ENCODE measurements around the gene LOXL1.

The LOXL1 gene

DNA sequence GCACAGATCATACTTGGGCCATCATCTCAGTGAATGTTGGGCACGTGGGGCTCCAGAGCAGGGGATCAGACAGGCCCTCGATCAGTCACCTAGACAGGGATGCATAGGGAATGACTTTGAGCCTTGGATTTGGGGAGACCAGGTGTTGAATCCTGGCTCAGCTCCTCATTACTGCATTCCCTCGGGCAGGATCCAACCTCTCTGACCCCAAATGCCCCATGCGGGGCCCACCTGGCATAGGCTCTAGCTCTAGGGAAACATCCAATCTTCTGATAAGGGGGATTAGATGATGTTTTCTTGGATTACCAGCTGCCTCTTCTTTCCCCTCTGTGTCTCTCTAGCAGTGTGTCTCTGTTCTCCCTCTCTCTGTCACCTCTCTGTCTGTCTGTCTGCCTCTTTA is 22.7 kb downstream of the LOXL1 start:
- TF ChIP-seq TEAD4 (IDR thresholded peaks at IDR 0.05) (no peak), EGR1 (IDR thresholded peaks at IDR 0.05) (no peak), RAD21 (IDR thresholded peaks at IDR 0.05; ENCODE audit: low read depth) (no peak), FOXM1 (IDR thresholded peaks at IDR 0.05; ENCODE audit: borderline replicate concordance, low read depth) (no peak)
- TF ChIP-seq, protein P1, sequence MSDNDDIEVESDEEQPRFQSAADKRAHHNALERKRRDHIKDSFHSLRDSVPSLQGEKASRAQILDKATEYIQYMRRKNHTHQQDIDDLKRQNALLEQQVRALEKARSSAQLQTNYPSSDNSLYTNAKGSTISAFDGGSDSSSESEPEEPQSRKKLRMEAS (IDR thresholded peaks at IDR 0.05): no peak

DNA sequence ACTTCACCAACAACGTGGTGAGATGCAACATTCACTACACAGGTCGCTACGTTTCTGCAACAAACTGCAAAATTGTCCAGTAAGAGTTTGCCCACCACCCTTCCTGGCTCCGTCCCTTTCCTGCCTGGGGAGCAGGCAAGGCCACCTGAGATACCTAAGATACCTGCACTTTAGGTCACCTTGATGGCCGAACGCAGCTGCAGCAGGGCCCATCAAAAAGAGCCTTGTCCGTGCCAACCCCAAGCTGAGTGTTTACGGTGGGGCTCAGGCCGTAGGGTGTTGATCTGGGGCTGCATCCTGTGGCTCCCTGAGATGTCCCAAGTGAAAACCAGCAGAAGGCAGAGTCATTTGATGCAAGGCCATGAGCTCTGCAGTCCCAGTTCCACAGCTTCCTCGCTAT is 23.2 kb downstream of the LOXL1 start:
- no peak for TF ChIP-seq EP300 (IDR thresholded peaks at IDR 0.05; ENCODE audit: borderline replicate concordance)
- no peak for TF ChIP-seq NFIC (IDR thresholded peaks at IDR 0.05)
- no peak for TF ChIP-seq TAF1 (IDR thresholded peaks at IDR 0.05; ENCODE audit: low read depth)
- TF ChIP-seq ZBTB7A (IDR thresholded peaks at IDR 0.05; ENCODE audit: low read depth): no peak
- no peak for TF ChIP-seq YY1 (IDR thresholded peaks at IDR 0.05; ENCODE audit: low read depth)
- TF ChIP-seq RAD21 (IDR thresholded peaks at IDR 0.05; ENCODE audit: low read depth): no peak

DNA sequence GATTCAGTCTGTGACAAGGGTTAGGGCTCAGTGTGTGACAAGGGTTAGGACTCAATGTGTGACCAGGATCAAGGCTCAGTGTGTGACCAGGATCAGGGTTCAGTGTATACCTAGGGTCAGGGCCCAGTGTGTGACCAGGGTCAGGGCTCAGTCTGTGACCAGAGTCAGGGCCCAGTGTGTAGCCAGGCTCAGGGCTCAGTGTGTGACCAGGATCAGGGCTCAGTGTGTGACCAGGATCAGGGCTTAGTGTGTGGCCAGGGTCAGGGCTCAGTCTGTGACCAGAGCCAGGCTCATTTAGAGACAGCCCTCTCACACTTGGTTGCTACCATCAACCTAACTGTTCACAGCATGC is 24.2 kb downstream of the LOXL1 start:
- TF ChIP-seq ZBTB7A (IDR thresholded peaks at IDR 0.05; ENCODE audit: low read depth): no peak
- no peak for TF ChIP-seq FOXM1 (IDR thresholded peaks at IDR 0.05; ENCODE audit: borderline replicate concordance, low read depth)
- no peak for TF ChIP-seq TEAD4 (IDR thresholded peaks at IDR 0.05)
- TF ChIP-seq TAF1 (IDR thresholded peaks at IDR 0.05; ENCODE audit: low read depth): no peak
- TF ChIP-seq, protein P2, sequence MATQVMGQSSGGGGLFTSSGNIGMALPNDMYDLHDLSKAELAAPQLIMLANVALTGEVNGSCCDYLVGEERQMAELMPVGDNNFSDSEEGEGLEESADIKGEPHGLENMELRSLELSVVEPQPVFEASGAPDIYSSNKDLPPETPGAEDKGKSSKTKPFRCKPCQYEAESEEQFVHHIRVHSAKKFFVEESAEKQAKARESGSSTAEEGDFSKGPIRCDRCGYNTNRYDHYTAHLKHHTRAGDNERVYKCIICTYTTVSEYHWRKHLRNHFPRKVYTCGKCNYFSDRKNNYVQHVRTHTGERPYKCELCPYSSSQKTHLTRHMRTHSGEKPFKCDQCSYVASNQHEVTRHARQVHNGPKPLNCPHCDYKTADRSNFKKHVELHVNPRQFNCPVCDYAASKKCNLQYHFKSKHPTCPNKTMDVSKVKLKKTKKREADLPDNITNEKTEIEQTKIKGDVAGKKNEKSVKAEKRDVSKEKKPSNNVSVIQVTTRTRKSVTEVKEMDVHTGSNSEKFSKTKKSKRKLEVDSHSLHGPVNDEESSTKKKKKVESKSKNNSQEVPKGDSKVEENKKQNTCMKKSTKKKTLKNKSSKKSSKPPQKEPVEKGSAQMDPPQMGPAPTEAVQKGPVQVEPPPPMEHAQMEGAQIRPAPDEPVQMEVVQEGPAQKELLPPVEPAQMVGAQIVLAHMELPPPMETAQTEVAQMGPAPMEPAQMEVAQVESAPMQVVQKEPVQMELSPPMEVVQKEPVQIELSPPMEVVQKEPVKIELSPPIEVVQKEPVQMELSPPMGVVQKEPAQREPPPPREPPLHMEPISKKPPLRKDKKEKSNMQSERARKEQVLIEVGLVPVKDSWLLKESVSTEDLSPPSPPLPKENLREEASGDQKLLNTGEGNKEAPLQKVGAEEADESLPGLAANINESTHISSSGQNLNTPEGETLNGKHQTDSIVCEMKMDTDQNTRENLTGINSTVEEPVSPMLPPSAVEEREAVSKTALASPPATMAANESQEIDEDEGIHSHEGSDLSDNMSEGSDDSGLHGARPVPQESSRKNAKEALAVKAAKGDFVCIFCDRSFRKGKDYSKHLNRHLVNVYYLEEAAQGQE (IDR thresholded peaks at IDR 0.05; ENCODE audit: low read depth): no peak
- no peak for TF ChIP-seq EP300 (IDR thresholded peaks at IDR 0.05; ENCODE audit: borderline replicate concordance)
- TF ChIP-seq CREB1 (IDR thresholded peaks at IDR 0.05; ENCODE audit: low read depth): no peak
- TF ChIP-seq YY1 (IDR thresholded peaks at IDR 0.05; ENCODE audit: low read depth): no peak
- TF ChIP-seq, protein P3, sequence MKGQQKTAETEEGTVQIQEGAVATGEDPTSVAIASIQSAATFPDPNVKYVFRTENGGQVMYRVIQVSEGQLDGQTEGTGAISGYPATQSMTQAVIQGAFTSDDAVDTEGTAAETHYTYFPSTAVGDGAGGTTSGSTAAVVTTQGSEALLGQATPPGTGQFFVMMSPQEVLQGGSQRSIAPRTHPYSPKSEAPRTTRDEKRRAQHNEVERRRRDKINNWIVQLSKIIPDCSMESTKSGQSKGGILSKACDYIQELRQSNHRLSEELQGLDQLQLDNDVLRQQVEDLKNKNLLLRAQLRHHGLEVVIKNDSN (IDR thresholded peaks at IDR 0.05): no peak

DNA sequence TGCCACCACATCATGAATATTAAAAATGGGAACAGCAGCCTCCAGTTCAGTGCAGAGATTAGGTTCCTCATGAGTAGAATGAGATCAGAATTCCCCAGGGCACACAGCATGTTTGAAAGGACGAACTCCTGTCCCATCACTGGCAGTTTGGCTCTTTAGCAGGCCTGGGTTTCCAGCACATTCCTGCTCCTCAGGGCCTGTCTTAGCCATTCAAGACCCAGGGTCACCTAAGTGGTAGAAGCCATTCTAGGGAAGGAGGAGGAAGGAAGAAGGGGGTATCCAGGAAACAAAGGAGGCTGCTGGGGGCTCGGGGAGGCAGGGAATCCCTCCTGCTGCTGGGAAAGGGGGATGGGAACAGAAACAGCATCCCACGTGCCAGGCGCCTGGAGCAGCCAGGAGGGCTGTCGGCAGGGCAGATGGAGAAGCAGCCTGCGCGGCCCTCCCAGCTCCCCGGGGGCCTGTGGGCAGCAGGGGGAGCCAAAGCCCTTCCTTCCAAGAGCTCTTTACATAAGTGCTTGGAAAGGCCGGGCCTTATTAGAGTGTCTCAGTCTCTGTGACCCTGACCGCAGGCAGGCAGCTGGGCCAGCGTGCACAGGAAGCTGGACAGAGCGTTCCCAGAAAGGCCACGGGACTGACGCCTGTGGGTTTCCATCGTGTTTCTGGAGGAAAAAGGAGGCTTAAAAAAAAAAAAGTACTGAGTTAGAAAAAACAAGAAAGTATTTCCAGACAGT is 24.7 kb downstream of the LOXL1 start:
- TF ChIP-seq RAD21 (IDR thresholded peaks at IDR 0.05; ENCODE audit: low read depth) (peak; percentile 56), TEAD4 (IDR thresholded peaks at IDR 0.05) (no peak)

DNA sequence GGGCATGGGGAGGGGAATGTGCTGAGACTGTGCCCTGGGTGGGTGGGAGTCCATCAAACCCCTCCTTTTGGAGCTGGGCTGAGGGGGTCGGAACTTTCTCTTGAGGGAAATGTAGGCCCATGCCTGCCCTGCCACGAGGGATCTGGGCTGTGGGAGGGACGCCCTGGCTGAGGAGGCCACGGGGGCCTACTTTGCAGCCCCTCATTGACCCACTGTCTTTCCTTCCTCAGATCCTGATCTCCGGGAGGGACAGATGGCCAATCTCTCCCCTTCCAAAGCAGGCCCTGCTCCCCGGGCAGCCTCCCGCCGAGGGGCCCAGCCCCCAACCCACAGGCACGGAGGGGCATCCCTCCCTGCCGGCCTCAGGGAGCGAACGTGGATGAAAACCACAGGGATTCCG is 25.3 kb downstream of the LOXL1 start:
- TF ChIP-seq, protein P2 (IDR thresholded peaks at IDR 0.05; ENCODE audit: low read depth): no peak
- TF ChIP-seq NFIC (IDR thresholded peaks at IDR 0.05) (no peak), EGR1 (IDR thresholded peaks at IDR 0.05) (no peak), TCF12 (IDR thresholded peaks at IDR 0.05; ENCODE audit: low read depth) (no peak)
- TF ChIP-seq, protein P1 (IDR thresholded peaks at IDR 0.05): no peak

DNA sequence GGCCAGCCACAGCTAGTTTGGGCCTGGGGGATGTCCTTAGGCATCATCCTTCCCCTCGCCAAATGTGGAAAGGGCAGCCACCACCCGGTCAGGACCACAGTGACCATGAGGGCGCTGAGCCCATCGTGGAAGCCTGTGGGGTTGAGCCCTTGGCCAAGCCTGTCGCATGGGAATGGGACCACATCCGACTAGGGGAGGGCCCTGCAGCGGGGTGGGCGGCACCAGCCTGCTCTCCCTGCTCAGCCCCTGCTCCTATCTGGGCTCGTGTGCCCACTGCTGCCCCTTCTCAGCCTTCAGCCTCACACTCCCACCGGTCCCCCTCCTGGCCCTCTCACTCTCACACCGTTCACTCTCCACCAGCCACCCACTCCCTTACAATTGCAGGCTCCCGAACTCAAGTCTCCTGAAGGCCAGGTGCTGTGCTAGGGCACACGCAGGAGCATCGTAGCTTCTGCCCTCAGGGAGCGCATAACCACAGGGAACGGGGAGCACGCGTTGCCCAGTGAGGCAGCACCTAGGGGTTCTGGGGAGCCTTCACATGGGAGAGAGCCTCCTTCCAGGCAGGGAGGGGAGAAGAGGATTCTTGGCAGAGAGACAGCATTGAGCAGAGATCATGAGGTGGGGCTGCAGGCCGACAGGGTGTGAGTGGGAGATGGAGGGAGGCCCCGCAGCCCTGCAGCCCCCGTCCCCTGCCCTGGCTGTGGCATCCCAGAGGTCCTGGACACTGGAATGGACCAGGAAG is 26.1 kb downstream of the LOXL1 start:
- no peak for TF ChIP-seq EP300 (IDR thresholded peaks at IDR 0.05; ENCODE audit: borderline replicate concordance)
- TF ChIP-seq FOXM1 (IDR thresholded peaks at IDR 0.05; ENCODE audit: borderline replicate concordance, low read depth): no peak
- TF ChIP-seq RAD21 (IDR thresholded peaks at IDR 0.05; ENCODE audit: low read depth): no peak
- TF ChIP-seq TEAD4 (IDR thresholded peaks at IDR 0.05): no peak
- TF ChIP-seq ZBTB7A (IDR thresholded peaks at IDR 0.05; ENCODE audit: low read depth): no peak
- TF ChIP-seq TCF12 (IDR thresholded peaks at IDR 0.05; ENCODE audit: low read depth): no peak
- TF ChIP-seq, protein P3 (IDR thresholded peaks at IDR 0.05): no peak
- TF ChIP-seq CREB1 (IDR thresholded peaks at IDR 0.05; ENCODE audit: low read depth): no peak
- TF ChIP-seq TAF1 (IDR thresholded peaks at IDR 0.05; ENCODE audit: low read depth): no peak
- no peak for TF ChIP-seq NFIC (IDR thresholded peaks at IDR 0.05)
- no peak for TF ChIP-seq YY1 (IDR thresholded peaks at IDR 0.05; ENCODE audit: low read depth)
- no peak for TF ChIP-seq CEBPB (IDR thresholded peaks at IDR 0.05)
- TF ChIP-seq EGR1 (IDR thresholded peaks at IDR 0.05): no peak
- TF ChIP-seq, protein P2 (IDR thresholded peaks at IDR 0.05; ENCODE audit: low read depth): no peak
- TF ChIP-seq, protein P1 (IDR thresholded peaks at IDR 0.05): no peak
